ENCODE results near the gene SIRT2.
"Not testable (repeated sequence)": the region's sequence is repeated elsewhere in the genome, so short reads cannot be mapped to it uniquely, and the experiment has no call there.

The SIRT2 gene

GRCh38 chr19:38892841-38893240 is 6.6 kb downstream of the SIRT2 start:
- no peak for FAIRE-seq

GRCh38 chr19:38891771-38892170 is 7.6 kb downstream of the SIRT2 start:
- no peak for FAIRE-seq

DNA sequence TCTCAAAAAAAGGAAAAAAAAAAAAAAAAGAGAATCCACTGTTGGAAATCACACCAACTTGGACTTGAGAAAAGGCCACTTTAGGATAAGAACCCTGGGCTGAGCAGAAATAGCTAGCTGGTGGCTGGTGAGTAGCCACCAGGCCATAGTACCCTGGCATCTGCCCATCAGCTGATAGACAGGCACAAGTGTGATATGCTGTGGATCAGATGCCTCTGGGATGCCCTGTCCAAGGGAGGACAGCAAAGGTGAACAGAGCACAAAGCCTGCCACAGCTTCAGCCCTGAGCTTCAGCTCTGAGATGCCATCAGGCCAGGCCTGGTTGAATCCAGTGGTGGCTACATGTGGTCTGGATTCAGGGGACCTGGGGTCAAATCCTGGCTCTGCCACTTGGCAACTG is 8.7 kb downstream of the SIRT2 start:
- no peak for FAIRE-seq

- FAIRE-seq: no peak
Measured at GRCh38 chr19:38889803-38890202, 9.6 kb downstream of the SIRT2 start.

DNA sequence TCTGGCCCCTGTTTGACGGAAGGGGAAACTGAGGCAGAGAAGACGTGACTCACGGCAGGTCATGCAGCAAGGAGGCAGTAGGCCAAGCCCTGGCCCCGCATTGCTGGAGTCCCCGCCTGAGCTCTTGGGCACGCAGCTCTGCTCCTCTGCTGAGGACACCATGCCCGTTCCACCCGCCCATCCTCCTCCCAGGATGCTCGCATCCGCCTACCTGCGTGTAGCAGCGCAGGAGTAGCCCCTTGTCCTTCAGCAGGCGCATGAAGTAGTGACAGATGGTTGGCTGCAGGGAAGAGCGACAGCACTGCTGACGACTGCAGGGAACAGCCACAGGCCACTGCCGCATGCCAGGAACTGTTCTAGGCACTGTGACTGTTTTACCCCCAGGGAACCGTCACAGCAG is 10.5 kb downstream of the SIRT2 start:
- FAIRE-seq: no peak

GRCh38 chr19:38884691-38885090 is 14.7 kb downstream of the SIRT2 start:
- not testable (repeated sequence) for FAIRE-seq

DNA sequence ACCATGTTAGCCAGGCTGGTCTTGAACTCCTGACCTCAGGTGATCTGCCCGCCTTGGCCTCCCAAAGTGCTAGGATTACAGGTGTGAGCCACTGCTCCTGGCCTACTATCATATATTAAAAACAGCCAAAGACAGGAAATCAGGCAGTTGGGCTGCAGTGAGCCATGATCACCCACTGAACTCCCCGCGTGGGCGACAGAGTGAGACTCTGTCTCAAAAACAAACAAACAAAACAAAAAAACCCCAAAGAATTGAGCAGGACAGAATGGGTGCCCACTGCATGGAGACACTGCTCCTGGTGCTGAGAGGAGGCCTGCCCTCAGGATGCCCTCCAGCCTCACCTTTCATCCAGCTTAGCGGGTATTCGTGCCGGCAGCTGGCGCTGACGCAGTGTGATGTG is 16.1 kb downstream of the SIRT2 start:
- no peak for FAIRE-seq

GRCh38 chr19:38880882-38881609 is 18.4 kb downstream of the SIRT2 start:
- no peak for FAIRE-seq

DNA sequence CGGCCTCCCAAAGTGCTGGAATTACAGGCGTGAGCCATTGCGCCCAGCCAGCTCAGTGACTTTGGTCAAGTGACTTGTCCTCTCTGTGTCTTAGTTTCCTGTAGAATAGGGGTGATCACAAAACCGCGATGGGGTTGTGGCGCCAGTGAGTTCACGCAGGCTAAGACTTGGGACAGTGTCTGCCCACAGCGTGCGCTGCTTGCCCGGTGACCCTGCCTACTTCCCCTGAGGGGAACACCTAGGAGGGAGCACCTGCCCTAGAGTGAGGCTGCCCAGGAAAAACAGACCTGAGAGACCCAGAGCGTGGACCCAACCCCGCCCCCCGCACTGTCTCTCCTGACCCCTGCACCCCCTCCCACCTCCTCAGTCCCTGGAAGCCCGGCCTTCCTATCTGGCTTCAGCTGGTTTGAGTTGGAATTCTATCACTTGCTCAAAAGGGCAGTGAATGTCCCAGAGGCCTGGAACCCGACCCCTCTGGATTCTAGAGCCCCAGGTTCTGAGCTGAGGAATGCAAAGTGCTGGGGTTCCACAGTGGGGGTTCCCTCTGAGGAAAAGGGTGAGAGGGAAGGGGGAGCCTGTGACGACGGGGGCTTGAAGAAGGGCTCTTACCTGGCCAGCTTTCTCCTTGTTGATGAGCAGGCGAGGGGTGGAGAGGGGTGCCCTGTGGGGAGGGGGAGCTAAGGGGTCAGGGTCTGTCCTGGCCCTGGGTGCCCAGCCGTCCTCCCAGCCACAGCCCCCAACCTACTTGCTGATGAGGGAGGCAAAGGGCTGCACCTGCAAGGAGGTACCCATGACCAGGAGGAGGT is 19.1 kb downstream of the SIRT2 start:
- FAIRE-seq: no peak

DNA sequence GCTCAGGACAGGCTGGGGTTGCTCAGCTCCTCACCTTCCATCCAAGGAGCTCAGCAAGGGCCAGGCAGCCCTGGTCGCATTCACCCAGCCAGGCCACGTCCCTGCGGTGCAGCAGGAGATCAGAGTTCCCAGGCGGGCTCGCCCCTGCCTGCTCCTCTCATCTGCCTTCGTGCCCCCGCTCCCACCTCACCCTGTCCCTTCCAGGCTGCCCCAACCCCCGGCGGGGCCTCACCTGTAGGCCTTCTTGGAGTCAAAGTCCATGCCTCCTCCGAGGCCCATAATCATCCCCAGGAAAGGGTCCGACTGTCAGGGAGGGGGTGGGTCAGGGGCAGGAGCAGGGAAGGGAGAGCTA is 20.0 kb downstream of the SIRT2 start:
- FAIRE-seq: no peak

- FAIRE-seq: no peak
Measured at GRCh38 chr19:38878575-38879399, 20.6 kb downstream of the SIRT2 start.

GRCh38 chr19:38877781-38878574 is 21.4 kb downstream of the SIRT2 start, which contains the start of gene RINL:
TSS of gene RINL (minus strand) at chr19:38878275. CDS start at chr19:38876742, 1,533 bp downstream.
- no peak for FAIRE-seq

DNA sequence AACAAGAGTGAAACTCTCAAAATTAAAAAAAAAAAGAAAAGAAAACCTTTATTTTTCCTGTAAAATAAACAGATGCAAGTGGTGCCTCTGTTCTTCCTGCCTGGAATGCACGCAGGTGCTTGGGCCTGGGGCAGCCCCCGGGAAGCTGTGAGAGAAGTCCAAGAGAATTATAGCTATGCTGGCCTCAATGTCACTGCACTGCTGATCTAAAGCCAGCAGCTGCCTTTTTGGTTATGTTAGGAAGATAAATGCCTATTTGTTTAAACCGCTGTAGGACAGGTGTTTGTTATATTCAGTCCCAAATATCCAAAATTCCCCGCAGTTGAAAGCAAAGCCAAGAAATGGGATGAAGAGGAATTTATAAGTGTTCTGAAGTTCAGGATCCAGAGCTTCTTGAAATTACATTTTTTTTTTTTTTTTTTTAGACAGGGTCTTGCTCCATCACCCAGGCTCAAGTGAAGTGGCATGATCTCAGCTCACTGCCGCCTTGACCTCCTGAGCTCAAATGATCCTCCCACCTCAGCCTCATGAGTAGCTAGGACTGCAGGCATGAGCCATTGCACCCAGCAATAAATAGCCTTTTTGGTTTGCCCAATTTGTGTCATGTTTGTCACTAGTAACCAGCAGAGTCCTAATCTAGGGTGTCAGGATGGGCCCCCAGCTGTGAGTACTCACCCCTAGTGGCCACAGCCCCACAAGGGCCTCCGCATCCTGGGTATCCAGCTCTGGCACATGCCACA is 23.6 kb downstream of the SIRT2 start:
- no peak for FAIRE-seq

- FAIRE-seq: not testable (repeated sequence)
Measured at GRCh38 chr19:38873400-38873799, 26.0 kb downstream of the SIRT2 start.

DNA sequence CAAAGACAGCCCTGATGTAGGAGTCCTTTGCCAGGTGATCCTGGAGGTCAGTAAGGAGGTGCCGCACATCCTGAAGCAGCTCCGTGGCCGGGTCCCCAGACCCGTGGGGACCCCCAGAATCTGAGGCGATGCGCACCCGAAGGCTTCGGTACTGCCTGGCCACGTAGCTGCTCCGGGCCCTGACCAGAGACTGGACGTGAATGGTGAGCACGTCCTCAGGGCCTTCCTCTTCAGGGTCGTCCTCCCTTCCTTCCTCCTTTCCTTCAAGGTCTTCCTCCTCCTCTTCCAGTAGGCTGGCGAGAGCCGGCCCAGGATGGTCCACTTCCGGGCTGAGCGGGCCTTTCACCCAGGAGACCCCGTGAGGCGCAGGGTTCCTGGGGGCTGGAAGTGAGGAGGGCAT is 28.8 kb downstream of the SIRT2 start:
- no peak for FAIRE-seq

DNA sequence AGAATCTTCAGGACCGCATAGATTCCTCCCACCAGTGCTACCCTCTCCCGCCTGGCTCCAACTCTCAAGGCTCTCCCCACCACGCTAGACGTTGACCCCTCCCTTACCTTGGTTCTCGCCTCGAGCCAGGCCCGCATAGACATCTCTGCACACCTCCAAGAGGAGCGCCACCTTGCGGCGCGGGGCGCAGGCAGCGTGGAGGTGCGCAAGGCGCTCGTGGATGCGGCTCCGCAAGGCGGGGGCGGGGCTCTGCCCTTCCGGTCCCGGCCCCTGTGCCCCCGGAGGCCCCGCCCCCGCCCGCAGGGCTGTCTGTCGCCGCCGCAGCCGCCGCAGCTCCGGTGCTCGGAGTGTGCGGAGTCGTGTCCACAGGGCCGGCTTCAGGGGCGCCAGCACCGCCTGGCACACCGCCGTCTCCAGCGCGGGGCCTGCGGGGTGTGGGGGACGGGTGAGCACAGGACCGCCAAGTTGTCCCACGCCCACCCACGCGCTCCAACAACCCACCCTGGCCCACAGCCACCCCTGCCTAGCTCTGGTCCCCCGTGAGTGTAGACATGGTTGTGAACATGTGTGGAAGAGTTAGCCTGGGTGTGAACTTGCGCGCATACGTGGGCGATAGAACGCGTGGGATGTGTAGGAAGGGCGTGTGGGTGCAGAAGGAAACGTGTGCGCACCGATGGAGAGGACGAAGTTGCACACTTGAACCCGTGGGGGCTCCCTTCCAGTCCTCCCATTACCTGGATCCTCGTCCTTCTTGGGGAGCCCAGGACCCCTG is 29.4 kb downstream of the SIRT2 start:
- no peak for FAIRE-seq

GRCh38 chr19:38869160-38869835 is 30.1 kb downstream of the SIRT2 start:
- FAIRE-seq: no peak

GRCh38 chr19:38868551-38868950 is 30.9 kb downstream of the SIRT2 start:
- no peak for FAIRE-seq

DNA sequence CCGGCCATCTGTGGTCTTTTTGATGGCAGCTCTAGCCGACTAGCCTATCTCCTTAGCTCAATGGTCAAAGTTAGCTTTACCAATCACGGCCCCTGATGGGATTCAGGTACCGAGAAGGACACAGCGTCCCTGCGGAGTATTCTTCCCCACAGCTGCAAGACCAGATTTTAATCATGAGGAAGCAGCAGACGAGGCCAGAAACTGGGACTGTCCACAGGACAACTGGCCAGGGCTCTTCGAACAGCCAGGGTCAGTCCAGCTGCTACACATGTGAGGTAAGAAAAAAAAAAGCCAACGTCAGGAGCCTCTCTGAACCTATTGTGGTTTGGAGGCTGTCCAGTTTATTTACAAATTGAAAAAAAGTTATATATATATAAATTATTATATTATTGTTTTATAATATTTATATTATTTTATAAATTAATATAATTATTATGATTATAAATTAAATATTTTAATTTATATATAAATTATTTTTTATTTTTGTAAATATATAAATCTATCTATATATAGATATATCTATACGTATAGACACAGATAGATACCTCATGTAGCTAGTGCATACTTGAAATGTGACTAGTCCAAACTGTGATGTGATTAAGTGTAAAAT is 32.1 kb downstream of the SIRT2 start:
- FAIRE-seq: no peak
